H9 (cell line): Measurements from ENCODE around the gene REEP1. TPM values are rescaled to one million over a fixed set of nuclear protein-coding genes. Genes with fewer than 3 reads are reported as not detected.
"Not testable (repeated sequence)": the region's sequence is repeated elsewhere in the genome, so short reads cannot be mapped to it uniquely, and the experiment has no call there.

Source experiments
- DNase-seq: peaks from one replicate; pipeline ENCODE4 v3.0.0-alpha.2; 2017
- H2AFZ ChIP-seq: one replicate; pipeline ENCODE4 v1.6.1; 2013; ENCODE audit warnings: mild to moderate bottlenecking, low read length, control low read depth, moderate library complexity
- H2AK5ac ChIP-seq: 2 replicates; pipeline ENCODE4 v1.6.1; 2013; ENCODE audit warnings: low read length, control low read depth, mixed read lengths; ENCODE audit not compliant: insufficient read length
- H2BK120ac ChIP-seq: one replicate; pipeline ENCODE4 v1.6.1; 2013; ENCODE audit warnings: low read depth, mild to moderate bottlenecking, low read length, control low read depth, inconsistent platforms; ENCODE audit not compliant: poor library complexity, severe bottlenecking
- H2BK12ac ChIP-seq: 2 replicates; pipeline ENCODE4 v1.6.1; 2013; ENCODE audit warnings: low read length, control low read depth, mixed read lengths, low read depth; ENCODE audit not compliant: insufficient read length
- H2BK15ac ChIP-seq: 2 replicates; pipeline ENCODE4 v1.6.1; 2013; ENCODE audit warnings: low read depth, low read length, control low read depth
- H2BK20ac ChIP-seq: one replicate; pipeline ENCODE4 v1.6.1; 2013; ENCODE audit warnings: low read depth, mild to moderate bottlenecking, low read length, control low read depth, inconsistent platforms; ENCODE audit not compliant: poor library complexity, severe bottlenecking
- H2BK5ac ChIP-seq: 2 replicates; pipeline ENCODE4 v1.6.1; 2013; ENCODE audit warnings: low read length, control low read depth, mixed read lengths; ENCODE audit not compliant: insufficient read length
- H3K14ac ChIP-seq: 2 replicates; pipeline ENCODE4 v1.6.1; 2013; ENCODE audit warnings: low read length, control low read depth; ENCODE audit not compliant: insufficient read depth
- H3K18ac ChIP-seq: 2 replicates; pipeline ENCODE4 v1.6.1; 2013; ENCODE audit warnings: low read depth, mild to moderate bottlenecking, mixed read lengths, low read length, control low read depth; ENCODE audit not compliant: insufficient read length
- H3K23ac ChIP-seq: 2 replicates; pipeline ENCODE4 v1.6.1; 2013; ENCODE audit warnings: low read length, control low read depth, mixed read lengths, low read depth; ENCODE audit not compliant: insufficient read length
- H3K23me2 ChIP-seq: 2 replicates; pipeline ENCODE4 v1.6.1; 2013; ENCODE audit warnings: low read depth, mild to moderate bottlenecking, mixed read lengths, low read length, control low read depth; ENCODE audit not compliant: insufficient read length, poor library complexity, severe bottlenecking
- H3K27ac ChIP-seq: 2 replicates; pipeline ENCODE4 v1.5.1; 2013; ENCODE audit warnings: low read length, control low read depth, mixed read lengths, low read depth; ENCODE audit not compliant: insufficient read length
- H3K27me3 ChIP-seq: 2 replicates; pipeline ENCODE4 v1.6.1; 2013; ENCODE audit warnings: low read length, control low read depth, inconsistent platforms; ENCODE audit not compliant: insufficient read depth
- H3K4ac ChIP-seq: 2 replicates; pipeline ENCODE4 v1.6.1; 2013; ENCODE audit warnings: low read depth, mild to moderate bottlenecking, control low read depth, inconsistent platforms, low read length, moderate library complexity
- H3K4me1 ChIP-seq: 2 replicates; pipeline ENCODE4 v1.6.1; 2013; ENCODE audit warnings: low read length, control low read depth, inconsistent platforms; ENCODE audit not compliant: insufficient read depth
- H3K4me2 ChIP-seq: 2 replicates; pipeline ENCODE4 v1.6.1; 2013; ENCODE audit warnings: low read length, control low read depth, mixed read lengths; ENCODE audit not compliant: insufficient read length, insufficient read depth
- H3K56ac ChIP-seq: 2 replicates; pipeline ENCODE4 v1.6.1; 2013; ENCODE audit warnings: low read depth, mild to moderate bottlenecking, mixed read lengths, low read length, control low read depth; ENCODE audit not compliant: insufficient read length
- H3K79me1 ChIP-seq: 2 replicates; pipeline ENCODE4 v1.6.1; 2013; ENCODE audit warnings: low read depth, mild to moderate bottlenecking, moderate library complexity, low read length, control low read depth, inconsistent platforms; ENCODE audit not compliant: insufficient read depth, poor library complexity, severe bottlenecking
- H3K79me2 ChIP-seq: 2 replicates; pipeline ENCODE4 v1.6.1; 2013; ENCODE audit warnings: low read length, control low read depth, inconsistent platforms; ENCODE audit not compliant: insufficient read depth
- H3K9ac ChIP-seq: 2 replicates; pipeline ENCODE4 v1.6.1; 2013; ENCODE audit warnings: low read length, control low read depth, mixed read lengths; ENCODE audit not compliant: insufficient read length; ENCODE audit errors: extremely low read depth
- H3K9me3 ChIP-seq: one replicate; pipeline ENCODE4 v1.6.1; 2013; ENCODE audit warnings: low read depth, low read length, inconsistent platforms; ENCODE audit not compliant: control insufficient read depth
- H3T11ph ChIP-seq: one replicate; pipeline ENCODE4 v1.6.1; 2013; ENCODE audit warnings: mild to moderate bottlenecking, low read length, control low read depth, inconsistent platforms
- H4K20me1 ChIP-seq: one replicate; pipeline ENCODE4 v1.6.1; 2013; ENCODE audit not compliant: control insufficient read depth, insufficient read length, insufficient read depth
- H4K5ac ChIP-seq: 2 replicates; pipeline ENCODE4 v1.6.1; 2013; ENCODE audit warnings: low read depth, mild to moderate bottlenecking, mixed read lengths, low read length, control low read depth; ENCODE audit not compliant: insufficient read length
- H4K8ac ChIP-seq: replicated peaks from 2 replicates; pipeline ENCODE4 v1.6.1; 2013; ENCODE audit warnings: low read length, control low read depth, mixed read lengths, low read depth; ENCODE audit not compliant: insufficient read length
- H4K91ac ChIP-seq: 2 replicates; pipeline ENCODE4 v1.6.1; 2013; ENCODE audit warnings: low read depth, mild to moderate bottlenecking, moderate library complexity, mixed read lengths, low read length, control low read depth; ENCODE audit not compliant: insufficient read length
- H3K27ac Mint-ChIP-seq, 3 experiments: 2 replicates in 2 of 3; 3 replicates in 1 of 3; pipeline ENCODE4 v1.8.0; 2020 to 2021; ENCODE audit warnings: mixed read lengths in 3 of 3, mild to moderate bottlenecking in 1 of 3, moderate library complexity in 1 of 3
- H3K27me3 Mint-ChIP-seq: 2 replicates; pipeline ENCODE4 v1.8.0; 2021; ENCODE audit warnings: low read depth, mild to moderate bottlenecking, moderate library complexity, mixed read lengths
- H3K36me3 Mint-ChIP-seq, 3 experiments: 2 replicates in 2 of 3; 3 replicates in 1 of 3; pipeline ENCODE4 v1.8.0; 2020 to 2021; ENCODE audit warnings: low read depth in 3 of 3, mixed read lengths in 3 of 3; ENCODE audit not compliant: insufficient read depth in 1 of 3
- H3K4me1 Mint-ChIP-seq, 2 experiments: 2 replicates each; pipeline ENCODE4 v1.8.0; 2020; ENCODE audit warnings: mixed read lengths in 2 of 2
- H3K4me3 Mint-ChIP-seq, 2 experiments: 2 replicates in 1 of 2; 3 replicates in 1 of 2; pipeline ENCODE4 v1.8.0; 2020 to 2021; ENCODE audit warnings: mild to moderate bottlenecking in 2 of 2, mixed read lengths in 2 of 2, moderate library complexity in 1 of 2
- H3K9me3 Mint-ChIP-seq, 2 experiments: 2 replicates in 1 of 2; 3 replicates in 1 of 2; pipeline ENCODE4 v1.8.0; 2020; ENCODE audit warnings: mild to moderate bottlenecking in 2 of 2, mixed read lengths in 2 of 2, moderate library complexity in 1 of 2
- CTCF ChIP-seq: fragments of 200-600 bp; sonication (generic); conservative IDR thresholded peaks from 3 replicates; pipeline ENCODE4 v1.8.0; 2021; ENCODE audit warnings: antibody characterized with exemption, mild to moderate bottlenecking
- WGBS: extraction: QIAGEN DNeasy Blood & Tissue Kit; methylation state at CpG from one replicate; pipeline ENCODE4 v1.1.7; 2013; ENCODE audit warnings: missing lambda C conversion rate, low lambda C conversion rate, mixed read lengths; ENCODE audit not compliant: insufficient read length; ENCODE audit errors: extremely low coverage; 5-methylcytosine and 5-hydroxymethylcytosine counted together
- total RNA-seq: library from RNA; stranded (reverse); gene quantifications from 2 replicates; pipeline ENCODE4 v1.2.1, GENCODE V29; 2021

Gene REEP1
- total RNA-seq, 1 experiment from 2014 or later: 1.3 TPM

GRCh38 chr2:86347401-86347800, 10.0 kb upstream of the REEP1 start:
- Histone ChIP-seq H4K8ac (no peak overlapping the region), H3K56ac (no peak overlapping the region)

GRCh38 chr2:86345783-86346370, 8.5 kb upstream of the REEP1 start:
- not testable (repeated sequence) for H4K91ac ChIP-seq, H3K23me2 ChIP-seq, H3K18ac ChIP-seq, H3K23ac ChIP-seq, H2AK5ac ChIP-seq, H3K4ac ChIP-seq, H2BK20ac ChIP-seq, H4K20me1 ChIP-seq, H3K56ac ChIP-seq, DNase-seq, H3K4me1 Mint-ChIP-seq, H3K36me3 Mint-ChIP-seq, H3K79me2 ChIP-seq, H3K27me3 ChIP-seq, H3K4me3 Mint-ChIP-seq, H4K5ac ChIP-seq, H2BK5ac ChIP-seq, H2BK120ac ChIP-seq, H4K8ac ChIP-seq, H3T11ph ChIP-seq, H3K9ac ChIP-seq, H3K4me2 ChIP-seq, H3K4me1 ChIP-seq, H3K27ac ChIP-seq, H3K27ac Mint-ChIP-seq, H3K9me3 ChIP-seq, H2AFZ ChIP-seq, H2BK15ac ChIP-seq, H3K79me1 ChIP-seq, H2BK12ac ChIP-seq, H3K14ac ChIP-seq
- Mint-ChIP-seq H3K27me3 (peaks cover 41% of the 10 kb centered on the region), H3K9me3 (peaks cover 10 to 12% of the 10 kb centered on the region in 2 experiments)
- no CpG with 5 or more reads among the region's 6 CpGs for WGBS

More at GRCh38 chr2:86347401-86347800, 10.0 kb upstream of the REEP1 start:
- Histone ChIP-seq H3K23ac (no peak overlapping the region), H3K27me3 (no peaks in the 10 kb centered on the region), H3K79me1 (no peaks in the 10 kb centered on the region), H3K4ac (no peak overlapping the region), H2AK5ac (no peak overlapping the region), H3K14ac (no peak overlapping the region), H3K27ac (no peak overlapping the region), H2AFZ (no peak overlapping the region), H4K20me1 (no peaks in the 10 kb centered on the region), H3K79me2 (no peaks in the 10 kb centered on the region), H3K4me2 (no peak overlapping the region), H4K91ac (no peak overlapping the region), H2BK5ac (no peak overlapping the region), H3K18ac (no peak overlapping the region), H3K23me2 (no peaks in the 10 kb centered on the region), H2BK20ac (no peak overlapping the region), H3K9me3 (no peaks in the 10 kb centered on the region), H3T11ph (no peak overlapping the region), H4K5ac (no peak overlapping the region), H2BK12ac (no peak overlapping the region), H2BK15ac (no peak overlapping the region), H2BK120ac (no peak overlapping the region), H3K4me1 (no peaks in the 10 kb centered on the region), H3K9ac (no peak overlapping the region)
- Mint-ChIP-seq H3K9me3 (peaks cover 2 to 4% of the 10 kb centered on the region in 2 experiments; a peak in 3 of 5 replicates), H3K27ac (no peak overlapping the region), H3K4me1 (no peaks in the 10 kb centered on the region), H3K27me3 (peaks cover 28% of the 10 kb centered on the region), H3K4me3 (no peak overlapping the region), H3K36me3 (no peaks in the 10 kb centered on the region)
- no CpG with 5 or more reads among the region's 7 CpGs for WGBS
- TF ChIP-seq CTCF: no peak
- DNase-seq: no peak
